Prostate gland (tissue), 1 donor: ENCODE data around the gene PRELID1.

Experiments
- POLR2A ChIP-seq: fragments of 450-650 bp; IDR thresholded peaks from one replicate; pipeline ENCODE4 v1.6.1; 2016; ENCODE audit warnings: antibody characterized with exemption, mild to moderate bottlenecking
- POLR2AphosphoS5 ChIP-seq: sonication (generic); formaldehyde crosslinking; IDR thresholded peaks from one replicate; pipeline ENCODE4 v1.6.1; 2017; ENCODE audit warnings: antibody characterized with exemption

GRCh38 chr5:177270653-177271052 is 32.9 kb upstream of the PRELID1 start:
- TF ChIP-seq POLR2A = no peak
- TF ChIP-seq POLR2AphosphoS5 = no peak
